HG03139 (cell line): ENCODE measurements around the gene ZNF235.
"Not testable (repeated sequence)": the region's sequence is repeated elsewhere in the genome, so short reads cannot be mapped to it uniquely, and the experiment has no call there.

ENCODE experiments used
- ATAC-seq: cut with Tn5 transposase; IDR thresholded peaks from one replicate; pipeline ENCODE4 v1.9.1; 2021; ENCODE audit not compliant: unreplicated experiment

Gene ZNF235

DNA sequence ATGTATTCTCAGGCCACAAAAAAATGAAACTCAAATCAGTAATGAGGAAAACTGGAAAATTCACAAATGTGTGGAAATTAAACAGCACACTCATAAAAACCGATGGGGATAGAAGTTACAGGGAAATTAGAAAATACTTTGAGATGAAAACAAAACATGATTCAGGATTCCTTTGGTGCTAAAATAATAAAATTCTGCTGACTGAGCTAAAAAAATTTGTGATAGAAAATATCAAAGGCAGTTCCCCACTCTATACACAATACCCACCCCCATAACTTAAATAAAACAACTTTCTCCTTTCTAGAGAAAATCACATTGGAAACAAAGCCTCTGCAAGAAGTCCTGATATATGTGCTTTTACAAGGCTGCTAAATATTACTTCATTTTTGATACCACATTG is 46.7 kb downstream of the ZNF235 start:
- no peak for ATAC-seq

DNA sequence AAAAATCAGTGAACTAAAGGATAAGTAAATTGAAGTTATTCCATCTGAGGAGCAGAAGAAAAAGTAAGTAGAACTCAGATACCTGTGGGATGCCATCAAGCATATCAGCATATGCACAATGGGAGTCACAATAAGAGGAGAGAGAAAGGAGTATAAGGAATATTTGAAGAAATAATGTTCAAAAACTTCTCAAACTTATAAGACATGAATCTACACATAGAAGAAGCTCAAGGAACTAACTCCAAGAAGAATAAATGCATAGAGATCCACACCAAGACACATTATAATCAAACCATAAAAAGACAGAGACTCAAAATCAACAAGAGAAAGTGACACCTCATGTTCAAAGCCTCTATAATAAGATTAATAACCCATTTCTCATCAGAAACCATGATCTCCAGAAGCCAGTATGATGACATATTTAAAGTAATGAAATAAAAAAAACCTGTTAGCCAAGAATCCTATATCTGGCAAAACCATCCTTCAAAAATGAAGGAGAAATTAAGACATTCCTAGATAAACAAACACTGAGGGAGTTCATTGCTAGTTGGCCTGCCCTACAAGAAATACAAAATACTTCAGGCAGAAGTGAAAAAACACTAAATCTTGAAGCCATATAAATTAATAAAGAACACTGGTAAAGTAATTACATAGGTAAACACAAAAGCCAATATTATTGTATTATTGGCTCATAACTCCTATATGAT is 49.0 kb downstream of the ZNF235 start:
- ATAC-seq, result no peak

DNA sequence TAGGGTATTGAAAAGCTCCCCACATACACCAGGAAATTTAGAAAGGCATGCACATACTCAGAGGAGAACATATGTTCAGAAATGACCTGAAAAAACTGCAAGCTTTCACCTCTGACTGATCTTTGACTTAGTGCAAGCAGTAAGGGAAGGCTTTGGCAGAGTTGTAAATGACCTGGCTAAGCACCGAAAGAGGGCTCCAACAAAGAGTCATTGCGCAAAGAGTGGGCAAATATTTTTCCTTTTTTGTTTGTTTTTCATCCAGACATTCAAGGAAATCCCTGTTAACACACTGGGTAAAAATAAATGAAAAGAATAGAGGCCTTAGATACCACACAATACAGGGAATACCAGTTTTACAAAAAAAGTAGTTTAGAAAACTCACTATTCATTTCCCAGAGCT is 50.3 kb downstream of the ZNF235 start:
- ATAC-seq, result no peak

DNA sequence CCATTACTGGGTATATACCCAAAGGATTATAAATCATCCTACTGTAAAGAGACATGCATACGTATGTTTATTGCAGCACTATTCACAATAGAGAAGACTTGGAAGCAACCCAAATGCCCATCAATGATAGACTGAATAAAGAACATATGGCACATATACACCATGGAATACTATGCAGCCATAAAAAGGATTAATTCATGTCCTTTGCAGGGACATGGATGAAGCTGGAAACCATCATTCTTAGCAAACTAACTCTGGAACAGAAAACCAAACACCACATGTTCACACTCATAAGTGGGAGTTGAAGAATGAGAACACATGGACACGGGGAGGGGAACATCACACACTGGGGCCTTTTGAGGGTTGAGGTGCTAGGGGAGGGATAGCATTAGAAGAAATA is 51.4 kb downstream of the ZNF235 start:
- ATAC-seq, result not testable (repeated sequence)

DNA sequence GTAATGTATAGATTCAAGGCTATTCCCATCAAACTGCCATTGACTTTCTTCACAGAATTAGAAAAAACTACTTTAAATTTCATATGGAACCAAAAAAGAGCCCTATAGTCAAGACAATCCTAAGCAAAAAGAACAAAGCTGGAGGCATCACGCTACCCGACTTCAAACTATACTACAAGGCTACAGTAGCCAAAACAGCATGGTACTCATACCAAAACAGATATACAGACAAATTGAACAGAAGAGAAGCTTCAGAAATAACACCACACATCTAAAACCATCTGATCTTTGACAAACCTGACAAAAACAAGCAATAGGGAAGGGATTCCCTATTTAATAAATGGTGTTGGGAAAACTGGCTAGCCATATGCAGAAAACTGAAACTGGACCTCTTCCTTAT is 52.5 kb downstream of the ZNF235 start:
- ATAC-seq, result not testable (repeated sequence)

GRCh38 chr19:44236384-44236783 is 68.4 kb downstream of the ZNF235 start:
- ATAC-seq, result no peak
